K562 (cell line): ENCODE measurements around the gene BRME1. TPM values are rescaled to one million over a fixed set of nuclear protein-coding genes. Genes with fewer than 3 reads are reported as not detected.

Source experiments
- EP400 ChIP-seq: fragments of 450-650 bp; IDR thresholded peaks from 2 replicates; pipeline ENCODE4 v1.6.1; 2017; ENCODE audit warnings: antibody characterized with exemption, mild to moderate bottlenecking, moderate library complexity
- SIRT6 ChIP-seq: IDR thresholded peaks from one replicate; pipeline ENCODE4 v1.6.1; 2012; ENCODE audit warnings: low read depth, mild to moderate bottlenecking, control low read depth, inconsistent platforms, low read length, moderate library complexity
- SRSF7 ChIP-seq: fragments of 200-400 bp; formaldehyde crosslinking; optimal IDR thresholded peaks from 2 replicates; pipeline ENCODE3; 2017; ENCODE audit warnings: mild to moderate bottlenecking, low read depth, low read length
- TOE1 ChIP-seq, 2 experiments: fragments of 450-650 bp in 1 of 2; sonication (generic) in 1 of 2; formaldehyde crosslinking in 1 of 2; IDR thresholded peaks; 2 replicates each; pipeline versions ENCODE4 v1.7.1 to v1.8.0; 2016 to 2022; ENCODE audit warnings: borderline replicate concordance in 2 of 2, mild to moderate bottlenecking in 2 of 2, antibody characterized with exemption in 1 of 2, inconsistent platforms in 1 of 2, low read depth in 1 of 2, missing genetic modification reagents in 1 of 2, moderate library complexity in 1 of 2
- ZNF253 ChIP-seq: fragments of 250-450 bp; sonication (Bioruptor Pico); conservative IDR thresholded peaks from 2 replicates; pipeline ENCODE4 v1.6.1; 2021; ENCODE audit warnings: mild to moderate bottlenecking
- polyA plus RNA-seq, 8 experiments: library from polyadenylated mRNA; depleted of rRNA in 4 of 8; stranded (reverse) in 5 of 8; unstranded in 3 of 8; fragments of >200 nt; fragmentation: Nextera tagmentation in 2 of 8; fragmentation: Illumina TruSeq in 1 of 8; extraction: Ambion mirVana in 2 of 8; extraction: Trizol in 1 of 8; gene quantifications; 2 replicates each; pipeline versions ENCODE4 v1.2.1 to v1.2.3, GENCODE V29; 2011 to 2014; ENCODE audit warnings: inconsistent platforms in 1 of 8, missing spikeins in 1 of 8
- total RNA-seq, 7 experiments: library from RNA; depleted of rRNA in 6 of 7; stranded (reverse); fragments of >200 nt in 6 of 7; fragmentation: Illumina TruSeq in 2 of 7; extraction: Trizol in 2 of 7; gene quantifications; 2 replicates each; pipeline versions ENCODE4 v1.2.1 to v1.2.3, GENCODE V29; 2011 to 2021; ENCODE audit warnings: low replicate concordance in 1 of 7
- TF ChIP-seq, protein P1 (sequence below), 2 experiments: fragments of 450-650 bp in 1 of 2; sonication (generic) in 1 of 2; formaldehyde crosslinking in 1 of 2; IDR thresholded peaks; 2 replicates each; pipeline versions ENCODE4 v1.7.1 to v1.9.0; 2016 to 2022; ENCODE audit warnings: inconsistent platforms in 1 of 2, mild to moderate bottlenecking in 1 of 2, missing genetic modification reagents in 1 of 2
- TF ChIP-seq, protein P2 (sequence below): fragments of 150-350 bp; IDR thresholded peaks from 2 replicates; pipeline ENCODE4 v1.6.1; 2014; ENCODE audit warnings: low read depth, mild to moderate bottlenecking, low read length, borderline replicate concordance
- TF ChIP-seq, protein P3 (sequence below): fragments of 250-450 bp; sonication (Bioruptor Pico); IDR thresholded peaks from 2 replicates; pipeline ENCODE4 v1.8.0; 2021; ENCODE audit warnings: borderline replicate concordance, mild to moderate bottlenecking, moderate library complexity; ENCODE audit not compliant: poor library complexity, severe bottlenecking
- TF ChIP-seq, protein P4 (sequence below), 2 experiments: fragments of 450-650 bp; conservative IDR thresholded peaks; 2 replicates each; pipeline ENCODE4 v1.6.1; 2017; ENCODE audit warnings: mild to moderate bottlenecking in 2 of 2, moderate library complexity in 2 of 2

Gene BRME1
- total and polyA plus RNA-seq, 9 of the 15 experiments (the other 6 are each of a cell fraction or from before 2014, with no cell fraction given): 0.75 to 6.1 (median 3.6) TPM

DNA sequence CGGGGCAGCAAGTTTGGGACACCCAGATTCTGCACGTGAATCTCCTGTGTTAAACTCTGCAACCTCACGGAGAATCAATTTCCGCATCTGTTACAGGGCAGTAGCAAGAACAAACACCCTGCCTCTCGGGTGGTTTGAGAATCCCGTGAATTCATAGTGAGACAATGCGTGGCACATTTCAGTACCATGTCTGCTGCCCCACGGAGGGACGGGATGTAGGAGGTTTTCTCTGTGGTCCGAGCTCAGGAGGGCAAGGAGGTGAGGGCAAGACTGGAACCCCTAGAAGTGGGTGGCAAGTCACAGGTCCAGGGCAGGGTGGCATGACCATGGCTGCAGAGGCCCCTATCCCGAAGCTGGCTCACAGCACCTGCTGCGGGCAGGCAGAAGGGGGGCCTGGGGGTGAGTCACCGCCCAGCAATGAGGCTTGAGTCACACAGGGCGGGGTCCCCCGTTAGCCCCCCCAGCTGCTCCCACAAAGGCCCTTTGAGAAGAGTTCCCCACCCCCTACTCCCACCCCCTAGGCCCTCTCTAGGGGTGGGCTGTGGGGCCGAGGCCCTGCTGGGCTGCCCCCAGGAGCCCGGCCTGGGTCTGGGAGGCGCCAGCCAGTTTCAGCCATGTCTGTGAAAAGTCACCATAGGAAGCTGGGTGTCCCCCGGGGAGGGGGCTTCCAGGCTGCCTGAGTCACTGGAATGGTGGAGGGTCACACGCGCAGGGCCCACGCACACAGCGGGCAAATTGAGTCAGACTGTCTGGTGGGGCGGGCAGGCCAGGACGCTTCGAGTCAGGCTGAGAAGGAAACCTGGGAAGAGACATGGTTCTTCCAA is 54.8 kb downstream of the BRME1 start (continued):
- TF ChIP-seq, protein P1, sequence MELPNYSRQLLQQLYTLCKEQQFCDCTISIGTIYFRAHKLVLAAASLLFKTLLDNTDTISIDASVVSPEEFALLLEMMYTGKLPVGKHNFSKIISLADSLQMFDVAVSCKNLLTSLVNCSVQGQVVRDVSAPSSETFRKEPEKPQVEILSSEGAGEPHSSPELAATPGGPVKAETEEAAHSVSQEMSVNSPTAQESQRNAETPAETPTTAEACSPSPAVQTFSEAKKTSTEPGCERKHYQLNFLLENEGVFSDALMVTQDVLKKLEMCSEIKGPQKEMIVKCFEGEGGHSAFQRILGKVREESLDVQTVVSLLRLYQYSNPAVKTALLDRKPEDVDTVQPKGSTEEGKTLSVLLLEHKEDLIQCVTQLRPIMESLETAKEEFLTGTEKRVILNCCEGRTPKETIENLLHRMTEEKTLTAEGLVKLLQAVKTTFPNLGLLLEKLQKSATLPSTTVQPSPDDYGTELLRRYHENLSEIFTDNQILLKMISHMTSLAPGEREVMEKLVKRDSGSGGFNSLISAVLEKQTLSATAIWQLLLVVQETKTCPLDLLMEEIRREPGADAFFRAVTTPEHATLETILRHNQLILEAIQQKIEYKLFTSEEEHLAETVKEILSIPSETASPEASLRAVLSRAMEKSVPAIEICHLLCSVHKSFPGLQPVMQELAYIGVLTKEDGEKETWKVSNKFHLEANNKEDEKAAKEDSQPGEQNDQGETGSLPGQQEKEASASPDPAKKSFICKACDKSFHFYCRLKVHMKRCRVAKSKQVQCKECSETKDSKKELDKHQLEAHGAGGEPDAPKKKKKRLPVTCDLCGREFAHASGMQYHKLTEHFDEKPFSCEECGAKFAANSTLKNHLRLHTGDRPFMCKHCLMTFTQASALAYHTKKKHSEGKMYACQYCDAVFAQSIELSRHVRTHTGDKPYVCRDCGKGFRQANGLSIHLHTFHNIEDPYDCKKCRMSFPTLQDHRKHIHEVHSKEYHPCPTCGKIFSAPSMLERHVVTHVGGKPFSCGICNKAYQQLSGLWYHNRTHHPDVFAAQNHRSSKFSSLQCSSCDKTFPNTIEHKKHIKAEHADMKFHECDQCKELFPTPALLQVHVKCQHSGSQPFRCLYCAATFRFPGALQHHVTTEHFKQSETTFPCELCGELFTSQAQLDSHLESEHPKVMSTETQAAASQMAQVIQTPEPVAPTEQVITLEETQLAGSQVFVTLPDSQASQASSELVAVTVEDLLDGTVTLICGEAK (IDR thresholded peaks at IDR 0.05): no peak; the same call in 1 of the 2 replicates
- TF ChIP-seq, protein P1 (CRISPR knock-in tag; IDR thresholded peaks at IDR 0.05): no peak
- TF ChIP-seq EP400: no peak
- TF ChIP-seq, protein P2, sequence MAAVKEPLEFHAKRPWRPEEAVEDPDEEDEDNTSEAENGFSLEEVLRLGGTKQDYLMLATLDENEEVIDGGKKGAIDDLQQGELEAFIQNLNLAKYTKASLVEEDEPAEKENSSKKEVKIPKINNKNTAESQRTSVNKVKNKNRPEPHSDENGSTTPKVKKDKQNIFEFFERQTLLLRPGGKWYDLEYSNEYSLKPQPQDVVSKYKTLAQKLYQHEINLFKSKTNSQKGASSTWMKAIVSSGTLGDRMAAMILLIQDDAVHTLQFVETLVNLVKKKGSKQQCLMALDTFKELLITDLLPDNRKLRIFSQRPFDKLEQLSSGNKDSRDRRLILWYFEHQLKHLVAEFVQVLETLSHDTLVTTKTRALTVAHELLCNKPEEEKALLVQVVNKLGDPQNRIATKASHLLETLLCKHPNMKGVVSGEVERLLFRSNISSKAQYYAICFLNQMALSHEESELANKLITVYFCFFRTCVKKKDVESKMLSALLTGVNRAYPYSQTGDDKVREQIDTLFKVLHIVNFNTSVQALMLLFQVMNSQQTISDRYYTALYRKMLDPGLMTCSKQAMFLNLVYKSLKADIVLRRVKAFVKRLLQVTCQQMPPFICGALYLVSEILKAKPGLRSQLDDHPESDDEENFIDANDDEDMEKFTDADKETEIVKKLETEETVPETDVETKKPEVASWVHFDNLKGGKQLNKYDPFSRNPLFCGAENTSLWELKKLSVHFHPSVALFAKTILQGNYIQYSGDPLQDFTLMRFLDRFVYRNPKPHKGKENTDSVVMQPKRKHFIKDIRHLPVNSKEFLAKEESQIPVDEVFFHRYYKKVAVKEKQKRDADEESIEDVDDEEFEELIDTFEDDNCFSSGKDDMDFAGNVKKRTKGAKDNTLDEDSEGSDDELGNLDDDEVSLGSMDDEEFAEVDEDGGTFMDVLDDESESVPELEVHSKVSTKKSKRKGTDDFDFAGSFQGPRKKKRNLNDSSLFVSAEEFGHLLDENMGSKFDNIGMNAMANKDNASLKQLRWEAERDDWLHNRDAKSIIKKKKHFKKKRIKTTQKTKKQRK: no peak
- no peak for TF ChIP-seq ZNF253 (CRISPR knock-in tag)
- TF ChIP-seq, protein P3, sequence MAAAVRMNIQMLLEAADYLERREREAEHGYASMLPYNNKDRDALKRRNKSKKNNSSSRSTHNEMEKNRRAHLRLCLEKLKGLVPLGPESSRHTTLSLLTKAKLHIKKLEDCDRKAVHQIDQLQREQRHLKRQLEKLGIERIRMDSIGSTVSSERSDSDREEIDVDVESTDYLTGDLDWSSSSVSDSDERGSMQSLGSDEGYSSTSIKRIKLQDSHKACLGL (CRISPR knock-in tag): no peak
- TF ChIP-seq TOE1 (IDR thresholded peaks at IDR 0.05; ENCODE audit: borderline replicate concordance): 0 out of 2 replicates have a peak, but pooled peaks have one; percentile 28
- TF ChIP-seq TOE1 (CRISPR knock-in tag; IDR thresholded peaks at IDR 0.05; ENCODE audit: borderline replicate concordance, low read depth): no peak
- TF ChIP-seq, protein P4, sequence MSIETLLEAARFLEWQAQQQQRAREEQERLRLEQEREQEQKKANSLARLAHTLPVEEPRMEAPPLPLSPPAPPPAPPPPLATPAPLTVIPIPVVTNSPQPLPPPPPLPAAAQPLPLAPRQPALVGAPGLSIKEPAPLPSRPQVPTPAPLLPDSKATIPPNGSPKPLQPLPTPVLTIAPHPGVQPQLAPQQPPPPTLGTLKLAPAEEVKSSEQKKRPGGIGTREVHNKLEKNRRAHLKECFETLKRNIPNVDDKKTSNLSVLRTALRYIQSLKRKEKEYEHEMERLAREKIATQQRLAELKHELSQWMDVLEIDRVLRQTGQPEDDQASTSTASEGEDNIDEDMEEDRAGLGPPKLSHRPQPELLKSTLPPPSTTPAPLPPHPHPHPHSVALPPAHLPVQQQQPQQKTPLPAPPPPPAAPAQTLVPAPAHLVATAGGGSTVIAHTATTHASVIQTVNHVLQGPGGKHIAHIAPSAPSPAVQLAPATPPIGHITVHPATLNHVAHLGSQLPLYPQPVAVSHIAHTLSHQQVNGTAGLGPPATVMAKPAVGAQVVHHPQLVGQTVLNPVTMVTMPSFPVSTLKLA (conservative IDR thresholded peaks at IDR 0.05): peak in 1 of 2 experiments; percentile 38; a peak in 1 of 4 replicates
- no peak for TF ChIP-seq SRSF7
- TF ChIP-seq SIRT6: no peak
